Activated CD8-positive, alpha-beta memory T cell treated with anti-CD3 and anti-CD28 coated beads, Interleukin-2, amount 10 ng/mL, durations not matched to agents 7 days and 5 days (primary cell): ENCODE measurements around the gene SLC4A11. TPM values are rescaled to one million over a fixed set of nuclear protein-coding genes. Genes with fewer than 3 reads are reported as not detected.
"Not testable (repeated sequence)": the region's sequence is repeated elsewhere in the genome, so short reads cannot be mapped to it uniquely, and the experiment has no call there.

Source experiments
- ATAC-seq: fragments of 150-1000 bp; cut with Tn5 transposase; one replicate; pipeline ENCODE4 v1.10.0; 2021; ENCODE audit warnings: moderate library complexity
- CTCF ChIA-PET: fragments of 350-600 bp; sonication (Branson Sonifier 250); formaldehyde crosslinking; loops from one replicate; lab custom pipeline; 2021; ENCODE audit warnings: antibody characterized with exemption; lab: Charles Lee
- DNase-seq: peaks from one replicate; pipeline ENCODE4 v3.0.0-alpha.2; 2020
- H3K27ac Mint-ChIP-seq: one replicate; pipeline ENCODE4 v1.8.0; 2021; ENCODE audit warnings: mild to moderate bottlenecking, mixed read lengths
- H3K27me3 Mint-ChIP-seq: one replicate; pipeline ENCODE4 v1.8.0; 2021; ENCODE audit warnings: mixed read lengths
- H3K36me3 Mint-ChIP-seq: one replicate; pipeline ENCODE4 v1.8.0; 2021; ENCODE audit warnings: mild to moderate bottlenecking, mixed read lengths
- H3K4me1 Mint-ChIP-seq: one replicate; pipeline ENCODE4 v1.8.0; 2021; ENCODE audit warnings: mixed read lengths
- H3K4me3 Mint-ChIP-seq: one replicate; pipeline ENCODE4 v1.8.0; 2021; ENCODE audit warnings: mild to moderate bottlenecking, moderate library complexity, mixed read lengths
- H3K9me3 Mint-ChIP-seq: one replicate; pipeline ENCODE4 v1.8.0; 2022; ENCODE audit warnings: low read depth, mixed read lengths
- total RNA-seq, 2 experiments: library from RNA; stranded (reverse); gene quantifications; one replicate each; pipeline ENCODE4 v1.2.3, GENCODE V29; 2021

SLC4A11 gene
- total RNA-seq, 2 experiments from 2014 or later = 5.4 to 6.0 TPM

DNA sequence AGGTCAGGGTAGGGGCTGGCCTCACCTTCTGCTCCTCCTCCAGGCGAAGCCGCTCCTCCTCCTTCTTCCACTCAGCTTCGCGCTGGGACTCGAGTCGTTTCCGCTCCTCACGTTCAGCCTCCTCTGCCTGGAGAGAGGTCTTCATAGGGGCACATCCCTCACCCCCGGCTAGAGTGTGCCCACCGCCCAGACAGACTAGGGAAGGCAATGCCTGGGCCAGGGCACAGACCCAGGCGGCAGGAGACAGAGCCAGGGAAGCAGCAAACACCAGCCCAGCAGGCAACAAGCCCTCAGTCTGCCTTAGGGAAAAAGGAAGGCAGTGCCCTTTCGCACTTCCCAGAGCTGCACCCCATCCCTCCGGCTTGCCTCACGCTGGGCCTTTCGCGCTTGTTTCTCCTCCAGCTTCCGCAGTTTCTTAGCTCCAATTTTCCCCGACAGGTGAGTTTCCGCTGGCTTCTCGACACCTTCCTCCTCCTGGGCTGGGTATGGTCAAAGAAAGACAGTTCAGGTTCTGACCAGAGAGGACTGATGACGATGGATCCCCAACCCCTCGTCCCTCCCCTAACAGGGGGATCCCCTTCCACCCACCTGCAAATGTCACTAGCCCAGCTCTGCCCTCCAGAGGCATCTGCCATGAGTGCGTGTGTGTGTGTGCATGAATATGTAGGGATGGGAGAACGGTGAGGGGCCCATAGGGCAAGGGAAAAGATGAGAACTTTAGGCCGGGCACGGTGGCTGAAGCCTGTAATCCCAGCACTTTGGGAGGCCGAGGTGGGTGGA lies 38.8 kb downstream of the SLC4A11 start:
- H3K4me1 Mint-ChIP-seq = peaks cover 17% of the 10 kb centered on the region
- H3K27ac Mint-ChIP-seq = no peak overlapping the region
- H3K36me3 Mint-ChIP-seq = peaks cover 31% of the 10 kb centered on the region
- ATAC-seq = no peak
- H3K9me3 Mint-ChIP-seq = no peaks in the 10 kb centered on the region
- no peak overlapping the region for H3K4me3 Mint-ChIP-seq
- no peak for DNase-seq
- CTCF ChIA-PET = interaction anchor here (1.8 kb wide), 1 partner anchor 146 kb away, joined by 4 read pairs; no protein-coding TSS in a partner anchor
- H3K27me3 Mint-ChIP-seq = no peaks in the 10 kb centered on the region

DNA sequence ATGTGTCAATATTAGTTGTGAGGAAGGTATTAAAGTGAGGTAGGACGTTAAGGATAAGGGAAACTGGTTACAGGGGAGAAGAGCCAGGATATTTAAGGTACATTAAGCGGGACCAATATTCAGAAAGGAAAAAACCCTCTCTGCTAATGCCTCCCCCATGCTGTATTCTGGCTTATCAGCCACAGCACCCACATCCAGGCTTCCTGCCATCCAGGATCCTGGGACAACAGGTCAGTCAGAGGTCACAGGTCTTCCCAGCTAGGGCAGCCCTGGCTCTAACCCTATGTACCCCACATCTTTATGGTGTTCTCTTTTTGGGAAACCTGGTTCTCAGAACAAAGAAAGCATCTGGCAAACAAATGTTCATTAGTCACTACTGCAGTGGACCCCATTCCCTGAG lies 39.8 kb downstream of the SLC4A11 start:
- Mint-ChIP-seq H3K36me3 (peaks cover 34% of the 10 kb centered on the region), H3K4me3 (no peak overlapping the region)
- CTCF ChIA-PET = no interaction called here

DNA sequence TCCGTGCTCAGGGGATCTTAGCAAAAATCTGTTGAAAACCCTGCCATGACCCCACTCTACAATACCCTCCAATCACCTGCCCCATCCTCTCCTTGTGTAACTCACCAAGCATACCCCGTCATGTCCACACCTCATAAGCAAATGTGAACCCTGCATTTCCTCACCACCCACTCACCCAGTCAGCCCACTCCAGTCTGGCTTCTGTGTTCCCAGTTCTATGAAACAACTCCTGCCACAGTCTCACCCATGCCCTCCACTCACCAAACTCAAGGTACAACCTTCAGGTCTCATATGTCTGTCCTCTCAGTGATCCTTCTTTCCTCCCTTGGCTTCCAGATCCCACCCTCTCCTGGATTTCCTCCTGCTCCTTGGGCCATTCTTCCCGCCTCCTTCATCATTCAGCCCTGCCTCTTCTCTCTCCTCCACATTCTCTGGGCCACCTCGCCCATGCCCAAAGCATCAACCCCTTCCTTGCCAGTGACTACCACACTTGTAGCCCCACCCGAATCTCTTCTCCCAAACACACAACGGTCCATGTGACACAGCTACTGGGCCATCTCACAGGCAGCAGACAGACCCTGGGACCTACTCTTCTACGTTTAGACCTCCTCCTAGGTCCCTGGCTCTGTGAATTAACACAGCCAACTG lies 43.3 kb downstream of the SLC4A11 start:
- ATAC-seq (no peak), DNase-seq (no peak)
- H3K36me3 Mint-ChIP-seq = peaks cover 47% of the 10 kb centered on the region
- CTCF ChIA-PET = interaction anchor here (0.5 kb wide), 1 partner anchor 12 kb away, joined by 3 read pairs; no protein-coding TSS in a partner anchor
- no peaks in the 10 kb centered on the region for H3K27me3 Mint-ChIP-seq
- H3K27ac Mint-ChIP-seq = peak overlapping the region; percentile 21
- no peak overlapping the region for H3K4me3 Mint-ChIP-seq
- H3K9me3 Mint-ChIP-seq = no peaks in the 10 kb centered on the region
- H3K4me1 Mint-ChIP-seq = peaks cover 8% of the 10 kb centered on the region

More for the DNA sequence above, 39.8 kb downstream of the SLC4A11 start:
- no peaks in the 10 kb centered on the region for H3K27me3 Mint-ChIP-seq
- no peak for ATAC-seq
- no peaks in the 10 kb centered on the region for H3K9me3 Mint-ChIP-seq
- H3K27ac Mint-ChIP-seq = no peak overlapping the region
- DNase-seq = no peak
- peaks cover 15% of the 10 kb centered on the region for H3K4me1 Mint-ChIP-seq

DNA sequence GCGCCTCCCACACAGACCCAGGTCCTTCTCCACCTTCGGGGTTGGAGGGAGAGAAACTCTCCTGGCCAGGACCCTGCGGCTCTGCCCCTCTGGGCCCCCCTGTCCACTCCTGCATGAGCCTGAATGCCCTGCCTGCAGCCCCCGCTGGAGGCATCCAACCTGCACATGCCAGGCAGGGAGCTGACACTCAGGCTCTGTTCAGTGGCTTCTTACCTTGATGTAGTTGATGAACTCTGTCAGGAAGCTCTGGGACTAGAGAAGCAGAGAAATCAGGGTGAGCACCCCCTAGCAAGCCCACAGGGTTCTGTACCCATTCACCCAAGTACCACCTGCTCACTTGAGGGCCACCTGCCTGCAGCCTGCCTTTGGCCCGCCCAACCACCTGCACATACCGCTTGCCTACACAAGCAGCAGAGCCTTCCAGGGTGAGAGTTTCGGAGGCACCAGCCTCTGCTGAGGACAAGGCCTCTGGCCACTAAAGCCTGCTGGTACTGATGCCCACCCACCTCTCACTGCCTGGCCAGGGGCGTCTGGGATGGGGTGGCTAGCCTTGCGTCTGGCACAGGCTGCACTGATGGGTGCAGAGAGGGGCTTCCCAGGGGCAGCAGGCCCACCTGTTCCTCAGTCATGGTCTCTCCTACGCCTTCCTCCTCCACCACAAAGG lies 44.2 kb downstream of the SLC4A11 start:
- H3K9me3 Mint-ChIP-seq = no peaks in the 10 kb centered on the region
- no peak overlapping the region for H3K27ac Mint-ChIP-seq
- DNase-seq (no peak), ATAC-seq (no peak)
- H3K4me1 Mint-ChIP-seq = peaks cover 8% of the 10 kb centered on the region
- H3K27me3 Mint-ChIP-seq = no peaks in the 10 kb centered on the region
- H3K4me3 Mint-ChIP-seq = no peak overlapping the region
- CTCF ChIA-PET = no interaction called here
- peaks cover 47% of the 10 kb centered on the region for H3K36me3 Mint-ChIP-seq

DNA sequence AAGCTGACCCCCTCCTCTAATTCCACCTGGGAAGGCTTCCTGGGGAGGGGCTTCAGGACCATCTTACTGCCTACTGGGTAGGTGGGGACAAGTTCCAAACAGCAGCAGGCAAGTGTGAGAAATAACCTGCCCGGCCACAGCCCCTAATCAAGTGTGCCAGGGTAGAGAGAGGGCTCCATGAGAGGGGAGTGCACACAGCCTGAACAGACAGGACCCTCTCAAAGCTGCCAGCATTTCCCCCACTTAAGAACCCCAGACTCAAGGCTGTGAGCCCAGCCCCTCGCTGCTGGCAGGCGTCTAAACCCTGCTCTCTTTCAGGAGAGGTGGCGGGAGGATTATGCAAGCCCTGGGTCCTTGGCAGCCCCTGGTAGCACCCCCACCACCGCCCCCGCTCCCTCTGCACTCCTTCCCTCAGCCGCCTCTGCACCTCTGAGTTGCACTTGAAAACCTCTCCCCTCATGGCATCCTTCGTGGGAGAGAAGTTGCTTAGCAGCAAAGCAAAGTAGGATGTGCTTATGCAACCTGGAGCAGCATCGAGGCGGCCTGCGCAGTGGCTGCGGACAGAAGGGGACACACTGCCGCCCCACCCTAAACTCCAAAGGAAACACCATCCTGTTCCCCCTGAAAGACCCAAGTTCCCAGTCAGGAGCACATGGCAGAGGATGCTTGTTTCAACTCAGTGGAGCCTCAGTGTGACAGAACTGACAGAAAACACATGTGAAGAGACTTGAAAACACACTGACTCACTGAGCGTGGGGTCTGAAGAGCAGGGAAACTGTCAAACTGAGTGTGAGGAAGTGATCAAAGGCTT lies 45.0 kb downstream of the SLC4A11 start:
- H3K4me3 Mint-ChIP-seq = no peak overlapping the region
- no peak overlapping the region for H3K27ac Mint-ChIP-seq
- CTCF ChIA-PET = interaction anchor here (0.9 kb wide), 1 partner anchor 122 kb away, joined by 3 read pairs; no protein-coding TSS in a partner anchor
- H3K9me3 Mint-ChIP-seq = no peaks in the 10 kb centered on the region
- H3K27me3 Mint-ChIP-seq = no peaks in the 10 kb centered on the region
- H3K36me3 Mint-ChIP-seq = peaks cover 40% of the 10 kb centered on the region
- H3K4me1 Mint-ChIP-seq = peaks cover 8% of the 10 kb centered on the region
- ATAC-seq (no peak), DNase-seq (no peak)

DNA sequence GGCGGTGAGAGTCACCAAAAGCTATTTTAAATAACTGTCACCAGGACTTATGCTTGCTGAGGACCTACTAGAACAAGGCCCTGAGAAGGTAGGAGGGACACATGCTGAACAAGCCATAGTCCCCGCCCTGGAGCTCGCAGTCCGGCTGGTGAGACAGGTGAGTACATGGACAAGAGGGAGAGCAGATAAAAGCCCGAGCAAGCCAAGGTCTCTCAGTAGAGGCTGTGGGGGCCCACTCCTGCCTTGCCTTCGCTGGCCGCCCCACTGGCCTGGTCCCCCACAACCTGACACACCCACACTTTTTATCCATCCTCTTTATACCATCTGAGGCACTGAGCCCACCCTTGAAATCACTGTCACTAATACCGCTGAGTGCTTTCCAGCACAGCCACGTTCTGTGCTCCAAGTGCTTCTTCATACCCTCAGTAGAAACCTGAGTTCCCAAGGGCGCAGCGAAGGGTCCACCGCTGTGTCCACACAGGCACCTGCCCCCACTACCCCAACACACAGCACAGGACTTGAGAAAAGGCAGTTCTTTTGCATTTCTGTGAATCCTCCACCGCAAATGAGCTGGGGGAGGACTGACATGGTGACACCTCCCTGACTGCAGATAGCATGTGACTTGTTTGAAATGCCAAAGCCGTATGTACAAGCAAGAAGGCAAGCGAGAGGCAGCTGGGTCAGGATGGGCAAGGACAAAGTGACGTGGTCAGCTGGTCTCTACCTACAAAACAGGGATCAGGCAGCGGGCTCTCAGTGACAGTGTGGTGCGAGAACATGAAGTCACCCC lies 46.6 kb downstream of the SLC4A11 start:
- CTCF ChIA-PET = interaction anchor here (0.7 to 1.3 kb wide), 3 partner anchors 54 to 124 kb away, joined by 3 read pairs; no protein-coding TSS in a partner anchor
- ATAC-seq = no peak

DNA sequence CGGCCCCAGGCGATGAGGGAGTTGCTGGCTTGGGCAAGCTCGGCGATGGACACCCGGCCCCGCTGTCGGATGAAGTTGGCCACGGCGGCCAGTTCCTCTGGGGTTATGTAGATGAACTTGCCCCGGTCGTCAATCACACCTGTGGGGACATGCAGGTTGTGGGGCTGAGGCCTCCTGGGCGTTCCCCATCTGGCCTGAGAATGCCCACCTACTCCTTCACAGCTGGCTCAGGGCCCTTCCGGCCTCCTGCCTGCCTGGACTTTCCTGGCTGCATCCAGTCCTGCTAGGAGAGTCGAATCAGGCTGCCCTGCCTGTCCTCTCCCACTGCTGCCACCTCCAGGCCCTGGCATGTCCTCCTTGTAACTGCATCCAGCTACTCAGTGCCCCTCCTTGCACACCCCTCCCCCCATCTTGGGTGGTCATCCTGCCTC lies 48.3 kb downstream of the SLC4A11 start:
- no peak for ATAC-seq
- Mint-ChIP-seq H3K36me3 (peaks cover 28% of the 10 kb centered on the region), H3K27me3 (no peaks in the 10 kb centered on the region), H3K9me3 (no peaks in the 10 kb centered on the region), H3K4me3 (no peak overlapping the region), H3K4me1 (peaks cover 3% of the 10 kb centered on the region), H3K27ac (no peak overlapping the region)
- no peak for DNase-seq
- CTCF ChIA-PET = no interaction called here

More for the DNA sequence above, 46.6 kb downstream of the SLC4A11 start:
- Mint-ChIP-seq H3K36me3 (peaks cover 36% of the 10 kb centered on the region), H3K4me1 (peaks cover 7% of the 10 kb centered on the region), H3K27ac (no peak overlapping the region), H3K27me3 (no peaks in the 10 kb centered on the region), H3K4me3 (no peak overlapping the region), H3K9me3 (no peaks in the 10 kb centered on the region)
- DNase-seq = no peak

DNA sequence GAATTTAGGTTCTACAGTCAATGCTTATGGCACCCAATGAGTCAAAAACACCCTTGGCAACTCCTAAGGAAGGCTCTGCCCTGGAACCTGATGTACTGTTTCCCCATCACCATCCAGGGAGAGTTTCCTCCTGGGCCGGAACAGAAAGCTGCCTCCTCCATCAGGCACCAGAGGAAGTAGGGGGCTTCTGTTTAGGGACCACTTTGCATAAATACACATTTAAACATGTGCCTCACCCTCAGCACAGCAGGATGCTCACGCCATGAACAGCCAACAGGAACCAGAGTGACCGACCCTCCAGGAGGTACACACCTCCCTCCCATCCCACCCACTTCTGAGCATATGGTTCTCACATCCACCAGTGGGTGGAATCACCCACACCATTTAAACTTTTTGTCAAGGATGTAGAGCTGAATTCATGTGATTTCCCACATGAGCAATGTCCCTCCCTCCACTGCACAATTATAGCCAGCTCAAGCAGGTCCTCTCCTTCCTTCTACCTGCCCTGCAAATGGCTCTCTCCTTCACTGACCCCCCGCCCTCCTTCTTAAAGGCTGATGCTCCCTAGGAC lies 49.3 kb downstream of the SLC4A11 start:
- peaks cover 23% of the 10 kb centered on the region for H3K36me3 Mint-ChIP-seq
- H3K27ac Mint-ChIP-seq = no peak overlapping the region
- DNase-seq (no peak), ATAC-seq (no peak)
- CTCF ChIA-PET = no interaction called here
- H3K27me3 Mint-ChIP-seq = no peaks in the 10 kb centered on the region
- H3K4me1 Mint-ChIP-seq = no peaks in the 10 kb centered on the region
- no peaks in the 10 kb centered on the region for H3K9me3 Mint-ChIP-seq
- H3K4me3 Mint-ChIP-seq = no peak overlapping the region

DNA sequence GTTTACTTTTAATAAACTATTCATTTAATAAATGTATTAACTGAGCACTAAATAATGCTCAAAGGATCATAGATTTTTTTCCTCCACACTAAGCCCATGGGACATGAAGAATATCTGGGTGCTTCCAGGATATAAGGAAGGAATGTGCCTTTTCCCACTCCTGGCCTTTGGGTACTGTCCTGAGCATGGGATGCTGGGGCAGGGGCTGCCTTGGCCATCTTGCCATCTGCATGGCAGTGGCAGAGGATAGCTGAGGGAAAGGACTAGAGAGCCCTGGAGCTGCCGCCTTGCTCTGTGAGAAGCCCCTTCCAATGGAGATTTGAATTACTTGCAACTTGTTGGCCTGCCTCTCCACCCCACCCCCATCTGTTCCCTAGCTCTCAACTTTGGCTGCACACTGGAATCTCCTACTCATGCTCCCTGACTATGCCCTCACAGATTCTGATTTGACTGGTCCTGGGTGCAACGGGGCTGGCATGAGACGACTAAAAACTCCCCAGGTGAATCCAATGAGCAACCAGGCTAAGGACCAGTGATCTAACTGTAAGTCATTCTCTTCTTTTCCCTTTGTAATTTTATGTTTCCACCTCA lies 50.1 kb downstream of the SLC4A11 start:
- DNase-seq (no peak), ATAC-seq (no peak)
- H3K9me3 Mint-ChIP-seq = no peaks in the 10 kb centered on the region
- H3K27ac Mint-ChIP-seq = no peak overlapping the region
- H3K36me3 Mint-ChIP-seq = peaks cover 21% of the 10 kb centered on the region
- H3K4me3 Mint-ChIP-seq = no peak overlapping the region
- CTCF ChIA-PET = no interaction called here
- no peaks in the 10 kb centered on the region for H3K4me1 Mint-ChIP-seq
- H3K27me3 Mint-ChIP-seq = no peaks in the 10 kb centered on the region

DNA sequence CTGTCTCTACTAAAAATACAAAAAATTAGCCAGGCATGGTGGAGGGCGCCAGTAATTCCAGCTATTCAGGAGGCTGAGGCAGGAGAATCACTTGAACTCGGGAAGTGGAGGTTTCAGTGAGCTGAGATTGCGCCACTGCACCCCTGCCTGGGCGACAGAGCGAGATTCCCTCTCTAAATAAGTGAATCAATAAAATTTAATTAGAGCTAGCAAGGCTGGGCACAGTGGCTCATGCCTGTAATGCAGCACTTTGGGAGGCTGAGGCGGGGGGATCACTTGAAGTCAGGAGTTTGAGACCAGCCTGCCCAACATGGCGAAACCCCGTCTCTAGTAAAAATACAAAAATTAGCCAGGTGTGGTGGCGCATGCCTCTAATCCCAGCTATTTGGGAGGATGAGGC lies 51.1 kb downstream of the SLC4A11 start:
- H3K4me1 Mint-ChIP-seq, H3K9me3 Mint-ChIP-seq, CTCF ChIA-PET, ATAC-seq, H3K27me3 Mint-ChIP-seq, H3K4me3 Mint-ChIP-seq, H3K27ac Mint-ChIP-seq, DNase-seq: not testable (repeated sequence)
- H3K36me3 Mint-ChIP-seq = peaks cover 21% of the 10 kb centered on the region

DNA sequence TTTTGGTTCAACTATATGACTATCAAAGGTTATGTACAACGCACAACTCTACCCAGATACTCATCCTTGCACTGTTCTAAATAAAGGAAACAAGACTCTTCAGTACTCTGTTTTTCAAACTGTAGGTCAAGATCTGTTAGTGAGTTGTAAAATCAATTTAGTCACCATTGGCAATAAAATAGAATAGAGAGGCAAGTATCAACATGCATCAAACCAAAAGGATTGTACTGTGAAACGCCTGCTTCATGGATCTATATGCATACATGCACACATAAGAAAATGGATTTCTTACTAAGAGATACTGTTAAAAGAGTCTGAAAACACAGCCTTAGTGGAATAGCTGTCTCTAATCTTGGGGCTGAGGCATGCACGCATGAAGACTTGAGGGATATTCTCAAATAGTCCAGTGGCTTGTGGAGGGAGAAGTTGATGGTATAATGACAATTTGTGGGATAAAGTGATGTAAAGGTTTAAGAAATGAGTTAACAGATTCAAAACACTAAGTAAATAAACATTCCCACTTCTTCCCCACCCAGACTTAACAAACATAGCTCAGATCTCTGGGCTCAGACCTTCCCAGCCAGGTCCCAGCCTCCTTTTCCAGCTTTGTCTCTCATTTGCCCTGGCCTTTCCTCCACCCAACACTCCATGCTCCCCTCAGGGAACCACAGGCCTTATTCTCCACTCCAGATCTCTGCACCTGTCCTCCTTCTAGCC lies 54.9 kb downstream of the SLC4A11 start:
- DNase-seq (no peak), ATAC-seq (no peak)
- Mint-ChIP-seq H3K36me3 (no peaks in the 10 kb centered on the region), H3K4me1 (no peaks in the 10 kb centered on the region), H3K9me3 (no peaks in the 10 kb centered on the region), H3K4me3 (no peak overlapping the region), H3K27ac (no peak overlapping the region), H3K27me3 (no peaks in the 10 kb centered on the region)
- CTCF ChIA-PET = interaction anchor here (0.8 kb wide), 1 partner anchor 68 kb away, joined by 3 read pairs; no protein-coding TSS in a partner anchor
